NCI-H1436 (cell line): ENCODE results near the gene DNAJC13.
"Not testable (repeated sequence)": the region's sequence is repeated elsewhere in the genome, so short reads cannot be mapped to it uniquely, and the experiment has no call there.

Experiments
- DNase-seq: peaks from one replicate; lab custom pipeline; 2025; lab: John Stamatoyannopoulos, UW

DNAJC13 gene

DNA sequence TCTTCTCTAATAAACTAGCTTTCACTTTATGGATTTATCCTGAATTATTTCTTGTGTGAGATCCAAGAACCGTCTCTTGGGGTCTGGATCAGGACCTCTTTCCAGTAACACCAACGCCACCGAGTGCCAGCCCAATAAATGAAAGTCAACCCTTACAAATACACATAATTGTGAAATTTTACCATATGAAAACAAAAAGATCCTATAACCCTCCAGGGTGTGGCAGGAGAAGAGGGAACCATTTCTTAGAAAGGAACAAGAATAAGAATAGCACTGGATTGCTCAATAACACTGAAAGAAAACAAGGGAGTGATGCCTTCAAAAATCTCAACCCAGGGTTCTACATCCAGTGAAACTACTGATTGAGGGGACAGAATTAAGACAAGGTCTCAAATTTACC is 128.2 kb downstream of the DNAJC13 start:
- no peak for DNase-seq

- no peak for DNase-seq
These were observed 131.9 kb downstream of the DNAJC13 start for GRCh38 chr3:132549169-132549568.

GRCh38 chr3:132549890-132550578 is 132.7 kb downstream of the DNAJC13 start:
- DNase-seq = no peak

GRCh38 chr3:132550579-132551305 is 133.4 kb downstream of the DNAJC13 start:
- no peak for DNase-seq

DNA sequence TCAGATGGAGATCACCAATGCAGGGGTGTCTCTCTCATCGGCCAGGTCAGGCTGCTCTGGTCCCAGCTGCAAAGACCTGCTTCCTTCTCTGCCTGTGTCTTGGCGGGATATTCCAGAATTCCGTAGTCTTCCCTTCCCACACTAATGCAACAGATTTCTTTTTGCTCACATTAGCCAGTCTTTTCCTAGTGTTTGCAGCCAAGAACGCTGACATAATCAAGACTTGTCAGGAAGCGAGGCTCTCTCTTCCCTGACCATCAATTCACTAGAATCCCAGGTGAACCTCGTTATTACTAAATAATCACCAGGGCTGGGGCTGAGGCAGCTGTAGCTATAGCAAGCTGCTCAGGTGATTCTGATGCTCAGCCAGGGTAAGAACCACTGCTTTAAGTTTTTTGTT is 136.5 kb downstream of the DNAJC13 start:
- no peak for DNase-seq

DNA sequence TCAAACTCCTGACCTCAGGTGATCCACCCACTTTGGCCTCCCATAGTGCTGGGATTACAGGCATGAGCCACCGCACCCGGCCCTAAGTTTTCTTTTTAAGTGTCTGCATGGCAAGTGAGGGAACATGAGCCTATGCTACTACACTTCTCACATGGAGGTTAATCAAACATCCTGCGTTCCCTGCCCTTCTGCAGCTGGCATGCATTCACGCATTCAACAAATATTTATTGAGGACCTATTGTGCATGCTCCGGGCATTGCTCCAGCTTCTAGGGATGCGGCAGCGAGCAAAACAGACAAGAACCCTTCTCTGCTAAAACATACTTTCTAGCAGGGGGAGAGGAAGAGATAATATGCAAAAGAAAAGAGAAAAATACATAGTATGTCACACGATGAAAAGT is 137.1 kb downstream of the DNAJC13 start:
- peak; percentile 29 for DNase-seq

DNA sequence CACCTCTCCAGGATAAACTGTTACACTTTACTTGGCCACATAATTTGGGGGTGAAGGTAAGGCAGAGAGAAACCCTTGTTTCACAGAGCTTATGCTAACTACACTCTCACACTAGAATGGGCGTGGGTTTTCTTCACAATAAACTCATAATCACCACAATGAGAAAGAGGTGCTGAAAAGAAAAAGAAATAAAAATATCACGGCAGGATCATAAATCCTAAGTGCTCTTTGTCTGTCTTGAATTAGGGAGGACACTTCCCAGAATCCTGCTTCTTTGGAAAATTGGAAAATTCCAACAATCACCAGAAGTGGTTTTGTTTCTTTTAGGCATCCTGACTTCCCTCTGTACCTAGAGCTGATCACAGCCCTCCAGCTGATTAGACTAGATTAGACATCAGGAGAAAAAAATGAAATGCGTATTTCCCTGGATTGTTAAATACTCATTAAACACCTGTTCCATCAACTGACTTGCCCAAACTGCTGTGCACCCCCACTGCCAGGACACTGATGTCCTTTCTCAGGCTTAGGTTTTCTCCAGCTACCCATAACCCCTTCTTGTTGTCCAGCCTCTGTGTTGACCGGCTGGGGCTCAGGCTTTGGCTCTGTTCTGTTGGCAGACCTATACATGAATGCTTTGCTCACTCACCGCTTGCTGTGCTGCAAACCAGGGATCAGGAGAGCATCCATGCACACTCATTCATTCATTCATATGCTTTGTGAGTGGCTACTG is 138.2 kb downstream of the DNAJC13 start:
- no peak for DNase-seq

- DNase-seq = not testable (repeated sequence)
These were observed 138.7 kb downstream of the DNAJC13 start for GRCh38 chr3:132556036-132556386.

GRCh38 chr3:132556508-132557159 is 139.3 kb downstream of the DNAJC13 start:
- no peak for DNase-seq

GRCh38 chr3:132561003-132561402 is 143.7 kb downstream of the DNAJC13 start:
- no peak for DNase-seq

DNA sequence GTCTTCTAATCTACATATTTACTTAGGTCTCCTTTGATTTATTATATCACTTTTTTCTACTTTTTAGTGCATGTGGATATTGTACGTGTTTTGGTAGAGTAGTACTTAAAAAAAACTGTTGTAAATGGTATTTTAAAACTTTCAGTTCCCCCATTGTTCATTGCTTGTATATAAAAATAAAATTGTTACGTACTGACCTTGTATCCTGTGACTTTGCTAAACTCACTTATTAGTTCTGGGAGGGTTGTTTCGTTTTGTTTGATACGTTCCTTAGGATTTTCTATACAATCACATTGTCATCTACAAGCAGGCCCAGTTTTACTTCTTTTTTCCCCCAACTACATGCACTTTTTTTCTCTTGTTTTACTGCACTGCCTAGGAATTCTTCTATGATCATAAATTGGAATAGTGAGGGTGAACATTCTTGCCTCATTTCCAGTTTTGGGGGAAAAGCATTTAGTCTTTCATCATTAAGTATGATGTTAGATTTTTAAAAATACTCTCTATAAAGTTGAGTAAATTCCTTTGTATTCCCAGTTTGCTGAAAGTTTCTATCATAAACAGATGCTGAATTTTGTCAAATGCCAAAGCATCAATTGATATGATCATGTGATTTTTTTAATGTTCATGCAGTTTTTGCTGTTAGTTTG is 146.2 kb downstream of the DNAJC13 start:
- no peak for DNase-seq

DNA sequence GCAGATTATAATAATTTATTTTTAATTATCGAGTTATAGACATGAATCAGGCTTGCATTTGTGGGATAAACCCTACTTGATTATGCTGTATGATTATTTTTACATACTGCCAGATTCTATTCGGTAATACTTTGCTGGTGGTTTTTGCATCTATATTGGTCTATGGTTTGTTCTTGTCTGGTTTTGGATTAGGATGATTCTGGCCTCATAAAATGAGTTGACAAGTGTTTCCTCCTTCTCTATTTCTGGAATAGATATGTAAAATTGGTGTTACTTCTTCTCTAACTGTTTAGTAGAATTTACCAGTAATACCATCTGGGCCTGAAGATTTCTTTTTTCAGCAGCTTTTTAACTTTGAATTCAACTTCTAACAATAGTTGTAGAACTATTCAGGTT is 146.8 kb downstream of the DNAJC13 start:
- no peak for DNase-seq

- DNase-seq = no peak
These were observed 151.1 kb downstream of the DNAJC13 start for GRCh38 chr3:132568422-132568821.

GRCh38 chr3:132569153-132569552 is 151.9 kb downstream of the DNAJC13 start:
- DNase-seq = no peak

DNA sequence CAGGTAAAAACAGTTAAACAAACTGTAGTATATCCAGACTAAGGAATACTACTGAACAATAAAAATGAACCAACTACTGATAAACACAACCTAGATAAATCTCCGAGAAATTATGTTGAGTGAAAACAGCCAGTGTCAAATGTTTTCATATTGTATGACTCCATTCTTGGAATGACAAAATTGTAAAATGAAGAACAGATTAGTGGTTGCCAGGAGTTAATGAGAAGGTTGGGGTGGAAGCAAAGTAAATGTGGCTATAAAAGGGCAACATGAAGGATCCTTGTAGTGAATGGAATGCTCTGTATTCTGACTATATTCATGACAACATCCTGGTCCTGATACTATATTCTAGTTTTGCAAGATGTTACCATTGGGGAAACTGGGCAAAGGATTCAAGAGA is 152.3 kb downstream of the DNAJC13 start:
- DNase-seq = no peak

DNA sequence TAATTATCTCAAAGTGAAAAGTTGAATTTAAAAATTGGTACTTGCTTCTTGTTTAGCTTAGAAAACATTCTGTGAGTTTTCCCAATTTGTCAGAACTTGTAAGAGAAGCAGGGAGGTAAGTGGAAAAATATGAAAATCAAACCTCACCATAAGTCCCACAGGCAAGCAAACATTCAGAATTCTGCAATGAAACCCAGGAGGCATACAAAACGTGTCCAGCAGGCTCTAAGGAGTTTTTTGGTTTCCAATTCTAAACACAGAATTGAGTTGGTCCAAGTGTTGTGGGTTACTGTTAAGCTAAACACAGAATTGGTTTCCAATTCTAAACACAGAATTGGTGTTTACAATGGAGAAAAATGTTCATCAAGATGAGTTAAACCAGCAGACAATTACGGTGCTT is 152.7 kb downstream of the DNAJC13 start:
- no peak for DNase-seq

DNA sequence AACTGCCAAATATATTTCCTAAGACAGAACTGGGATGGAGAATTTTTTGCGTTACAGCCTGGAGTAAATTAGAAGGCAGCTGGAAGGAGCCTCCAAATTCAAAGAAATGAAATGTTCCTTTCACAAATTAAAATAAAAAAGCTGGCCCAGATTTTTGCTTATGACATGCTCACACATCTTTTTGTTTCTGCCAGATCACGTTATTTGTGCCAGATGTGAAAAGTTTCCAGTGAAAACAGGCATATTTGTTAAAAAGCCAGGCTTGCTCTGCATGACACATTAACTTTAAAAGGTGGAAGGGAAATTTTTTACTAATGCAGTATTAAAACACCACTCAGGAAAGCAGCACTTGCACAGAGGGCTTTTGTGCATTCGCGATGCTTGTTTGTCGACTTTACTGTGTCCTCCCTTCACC is 156.5 kb downstream of the DNAJC13 start:
- DNase-seq = no peak

DNA sequence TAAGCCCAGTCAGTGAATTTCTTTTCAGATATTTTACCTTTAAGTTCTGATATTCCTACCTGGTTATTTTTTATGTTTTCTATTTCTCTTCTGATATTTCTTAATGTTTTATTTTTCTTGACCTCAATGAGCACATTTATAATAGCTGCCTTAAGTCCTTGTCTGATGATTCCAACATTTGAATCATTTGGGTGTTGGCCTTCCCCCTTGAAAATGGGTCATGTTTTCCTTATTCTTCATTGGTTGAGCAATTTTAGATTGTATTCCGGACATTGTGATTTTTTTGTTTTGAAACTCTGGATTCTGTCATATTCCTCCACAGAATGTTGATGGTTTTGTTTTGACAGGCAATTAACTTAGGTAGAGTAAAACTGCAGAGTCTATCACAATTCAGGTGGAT is 170.1 kb downstream of the DNAJC13 start:
- no peak for DNase-seq
